ENCODE results near the gene MB. TPM values are rescaled to one million over a fixed set of nuclear protein-coding genes. Genes with fewer than 3 reads are reported as not detected.

Gene MB
- total and polyA plus RNA-seq, 2 experiments from 2014 or later = not detected

DNA sequence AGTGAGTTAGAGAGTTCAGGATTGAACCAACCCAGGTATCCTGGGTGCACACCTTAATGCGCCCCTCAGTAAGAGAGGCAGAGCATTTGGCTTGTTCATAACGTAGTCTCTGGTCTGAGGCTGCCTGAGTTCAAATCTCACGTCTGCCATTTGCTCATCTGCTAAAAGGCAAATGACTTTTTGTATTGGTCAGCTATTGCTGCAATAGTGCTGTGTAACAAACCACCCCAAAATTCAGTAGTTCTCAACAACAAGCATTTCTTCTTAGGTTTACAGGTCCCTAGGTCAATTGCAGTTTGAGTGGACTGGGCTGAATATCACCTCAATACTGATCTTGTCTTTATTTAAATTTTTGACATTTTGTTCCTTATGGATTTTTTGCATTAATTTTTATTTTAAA, 58.4 kb downstream of the MB start:
- Histone ChIP-seq H2AFZ (no peak overlapping the region), H3K9me2 (ENCODE audit: insufficient read depth) (no peaks in the 10 kb centered on the region), H3K79me2 (replicated peaks; ENCODE audit: insufficient read depth) (no peaks in the 10 kb centered on the region), H3F3A (replicated peaks; ENCODE audit: low read depth) (no peaks in the 10 kb centered on the region), H3K4me3 (no peak overlapping the region), H3K27ac (ENCODE audit: low read depth) (no peak overlapping the region), H3K27me3 (ENCODE audit: insufficient read depth) (no peaks in the 10 kb centered on the region), H3K4me2 (no peak overlapping the region), H4K20me1 (replicated peaks; ENCODE audit: insufficient read depth) (no peaks in the 10 kb centered on the region), H3K4me1 (ENCODE audit: insufficient read depth) (peaks cover 14% of the 10 kb centered on the region), H3K36me3 (ENCODE audit: insufficient read depth) (no peaks in the 10 kb centered on the region)
- Mint-ChIP-seq H3K9me3 (no peaks in the 10 kb centered on the region; the same call in 2 of the 3 replicates), H3K4me3 (no peak overlapping the region), H3K36me3 (ENCODE audit: low read depth) (no peaks in the 10 kb centered on the region), H3K27ac (no peak overlapping the region), H3K4me1 (peaks cover 19% of the 10 kb centered on the region), H3K27me3 (ENCODE audit: insufficient read depth, low read depth, poor library complexity) (peaks cover 18% of the 10 kb centered on the region)
- no peak for DNase-seq (ENCODE audit: low spot score)
- TF ChIP-seq ZNF331 (CRISPR knock-in tag; IDR thresholded peaks at IDR 0.05; ENCODE audit: low read depth) (no peak), EZH2phosphoT487 (IDR thresholded peaks at IDR 0.05; ENCODE audit: unreplicated experiment) (no peak), JUNB (IDR thresholded peaks at IDR 0.05; ENCODE audit: unreplicated experiment) (no peak), CREB1 (CRISPR knock-in tag; IDR thresholded peaks at IDR 0.05; ENCODE audit: low read depth) (no peak), POLR2AphosphoS5 (IDR thresholded peaks at IDR 0.05; ENCODE audit: low read depth) (no peak), STAT1 (IDR thresholded peaks at IDR 0.05; ENCODE audit: unreplicated experiment) (no peak), NANOG (IDR thresholded peaks at IDR 0.05; ENCODE audit: borderline replicate concordance) (no peak), ZNF114 (CRISPR knock-in tag; IDR thresholded peaks at IDR 0.05) (no peak), REST (IDR thresholded peaks at IDR 0.05; ENCODE audit: unreplicated experiment) (no peak), EZH2 (IDR thresholded peaks at IDR 0.05; ENCODE audit: low read depth, unreplicated experiment) (no peak)
- TF ChIP-seq, protein P1, sequence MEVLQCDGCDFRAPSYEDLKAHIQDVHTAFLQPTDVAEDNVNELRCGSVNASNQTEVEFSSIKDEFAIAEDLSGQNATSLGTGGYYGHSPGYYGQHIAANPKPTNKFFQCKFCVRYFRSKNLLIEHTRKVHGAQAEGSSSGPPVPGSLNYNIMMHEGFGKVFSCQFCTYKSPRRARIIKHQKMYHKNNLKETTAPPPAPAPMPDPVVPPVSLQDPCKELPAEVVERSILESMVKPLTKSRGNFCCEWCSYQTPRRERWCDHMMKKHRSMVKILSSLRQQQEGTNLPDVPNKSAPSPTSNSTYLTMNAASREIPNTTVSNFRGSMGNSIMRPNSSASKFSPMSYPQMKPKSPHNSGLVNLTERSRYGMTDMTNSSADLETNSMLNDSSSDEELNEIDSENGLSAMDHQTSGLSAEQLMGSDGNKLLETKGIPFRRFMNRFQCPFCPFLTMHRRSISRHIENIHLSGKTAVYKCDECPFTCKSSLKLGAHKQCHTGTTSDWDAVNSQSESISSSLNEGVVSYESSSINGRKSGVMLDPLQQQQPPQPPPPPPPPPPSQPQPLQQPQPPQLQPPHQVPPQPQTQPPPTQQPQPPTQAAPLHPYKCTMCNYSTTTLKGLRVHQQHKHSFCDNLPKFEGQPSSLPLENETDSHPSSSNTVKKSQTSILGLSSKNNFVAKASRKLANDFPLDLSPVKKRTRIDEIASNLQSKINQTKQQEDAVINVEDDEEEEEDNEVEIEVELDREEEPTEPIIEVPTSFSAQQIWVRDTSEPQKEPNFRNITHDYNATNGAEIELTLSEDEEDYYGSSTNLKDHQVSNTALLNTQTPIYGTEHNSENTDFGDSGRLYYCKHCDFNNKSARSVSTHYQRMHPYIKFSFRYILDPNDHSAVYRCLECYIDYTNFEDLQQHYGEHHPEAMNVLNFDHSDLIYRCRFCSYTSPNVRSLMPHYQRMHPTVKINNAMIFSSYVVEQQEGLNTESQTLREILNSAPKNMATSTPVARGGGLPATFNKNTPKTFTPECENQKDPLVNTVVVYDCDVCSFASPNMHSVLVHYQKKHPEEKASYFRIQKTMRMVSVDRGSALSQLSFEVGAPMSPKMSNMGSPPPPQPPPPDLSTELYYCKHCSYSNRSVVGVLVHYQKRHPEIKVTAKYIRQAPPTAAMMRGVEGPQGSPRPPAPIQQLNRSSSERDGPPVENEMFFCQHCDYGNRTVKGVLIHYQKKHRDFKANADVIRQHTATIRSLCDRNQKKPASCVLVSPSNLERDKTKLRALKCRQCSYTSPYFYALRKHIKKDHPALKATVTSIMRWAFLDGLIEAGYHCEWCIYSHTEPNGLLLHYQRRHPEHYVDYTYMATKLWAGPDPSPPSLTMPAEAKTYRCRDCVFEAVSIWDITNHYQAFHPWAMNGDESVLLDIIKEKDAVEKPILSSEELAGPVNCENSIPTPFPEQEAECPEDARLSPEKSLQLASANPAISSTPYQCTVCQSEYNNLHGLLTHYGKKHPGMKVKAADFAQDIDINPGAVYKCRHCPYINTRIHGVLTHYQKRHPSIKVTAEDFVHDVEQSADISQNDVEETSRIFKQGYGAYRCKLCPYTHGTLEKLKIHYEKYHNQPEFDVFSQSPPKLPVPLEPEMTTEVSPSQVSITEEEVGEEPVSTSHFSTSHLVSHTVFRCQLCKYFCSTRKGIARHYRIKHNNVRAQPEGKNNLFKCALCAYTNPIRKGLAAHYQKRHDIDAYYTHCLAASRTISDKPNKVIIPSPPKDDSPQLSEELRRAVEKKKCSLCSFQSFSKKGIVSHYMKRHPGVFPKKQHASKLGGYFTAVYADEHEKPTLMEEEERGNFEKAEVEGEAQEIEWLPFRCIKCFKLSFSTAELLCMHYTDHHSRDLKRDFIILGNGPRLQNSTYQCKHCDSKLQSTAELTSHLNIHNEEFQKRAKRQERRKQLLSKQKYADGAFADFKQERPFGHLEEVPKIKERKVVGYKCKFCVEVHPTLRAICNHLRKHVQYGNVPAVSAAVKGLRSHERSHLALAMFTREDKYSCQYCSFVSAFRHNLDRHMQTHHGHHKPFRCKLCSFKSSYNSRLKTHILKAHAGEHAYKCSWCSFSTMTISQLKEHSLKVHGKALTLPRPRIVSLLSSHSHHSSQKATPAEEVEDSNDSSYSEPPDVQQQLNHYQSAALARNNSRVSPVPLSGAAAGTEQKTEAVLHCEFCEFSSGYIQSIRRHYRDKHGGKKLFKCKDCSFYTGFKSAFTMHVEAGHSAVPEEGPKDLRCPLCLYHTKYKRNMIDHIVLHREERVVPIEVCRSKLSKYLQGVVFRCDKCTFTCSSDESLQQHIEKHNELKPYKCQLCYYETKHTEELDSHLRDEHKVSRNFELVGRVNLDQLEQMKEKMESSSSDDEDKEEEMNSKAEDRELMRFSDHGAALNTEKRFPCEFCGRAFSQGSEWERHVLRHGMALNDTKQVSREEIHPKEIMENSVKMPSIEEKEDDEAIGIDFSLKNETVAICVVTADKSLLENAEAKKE (CRISPR knock-in tag; IDR thresholded peaks at IDR 0.05) = no peak
- TF ChIP-seq, protein P2, sequence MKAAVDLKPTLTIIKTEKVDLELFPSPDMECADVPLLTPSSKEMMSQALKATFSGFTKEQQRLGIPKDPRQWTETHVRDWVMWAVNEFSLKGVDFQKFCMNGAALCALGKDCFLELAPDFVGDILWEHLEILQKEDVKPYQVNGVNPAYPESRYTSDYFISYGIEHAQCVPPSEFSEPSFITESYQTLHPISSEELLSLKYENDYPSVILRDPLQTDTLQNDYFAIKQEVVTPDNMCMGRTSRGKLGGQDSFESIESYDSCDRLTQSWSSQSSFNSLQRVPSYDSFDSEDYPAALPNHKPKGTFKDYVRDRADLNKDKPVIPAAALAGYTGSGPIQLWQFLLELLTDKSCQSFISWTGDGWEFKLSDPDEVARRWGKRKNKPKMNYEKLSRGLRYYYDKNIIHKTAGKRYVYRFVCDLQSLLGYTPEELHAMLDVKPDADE (IDR thresholded peaks at IDR 0.05) = no peak
- TF ChIP-seq, protein P3, sequence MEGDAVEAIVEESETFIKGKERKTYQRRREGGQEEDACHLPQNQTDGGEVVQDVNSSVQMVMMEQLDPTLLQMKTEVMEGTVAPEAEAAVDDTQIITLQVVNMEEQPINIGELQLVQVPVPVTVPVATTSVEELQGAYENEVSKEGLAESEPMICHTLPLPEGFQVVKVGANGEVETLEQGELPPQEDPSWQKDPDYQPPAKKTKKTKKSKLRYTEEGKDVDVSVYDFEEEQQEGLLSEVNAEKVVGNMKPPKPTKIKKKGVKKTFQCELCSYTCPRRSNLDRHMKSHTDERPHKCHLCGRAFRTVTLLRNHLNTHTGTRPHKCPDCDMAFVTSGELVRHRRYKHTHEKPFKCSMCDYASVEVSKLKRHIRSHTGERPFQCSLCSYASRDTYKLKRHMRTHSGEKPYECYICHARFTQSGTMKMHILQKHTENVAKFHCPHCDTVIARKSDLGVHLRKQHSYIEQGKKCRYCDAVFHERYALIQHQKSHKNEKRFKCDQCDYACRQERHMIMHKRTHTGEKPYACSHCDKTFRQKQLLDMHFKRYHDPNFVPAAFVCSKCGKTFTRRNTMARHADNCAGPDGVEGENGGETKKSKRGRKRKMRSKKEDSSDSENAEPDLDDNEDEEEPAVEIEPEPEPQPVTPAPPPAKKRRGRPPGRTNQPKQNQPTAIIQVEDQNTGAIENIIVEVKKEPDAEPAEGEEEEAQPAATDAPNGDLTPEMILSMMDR (conservative IDR thresholded peaks at IDR 0.05; ENCODE audit: low read depth in 2 of 2) = no peak
- ATAC-seq = no peak
